ENCODE results near the gene SLC51B. TPM values are rescaled to one million over a fixed set of nuclear protein-coding genes. Genes with fewer than 3 reads are reported as not detected.
"Not testable (repeated sequence)": the region's sequence is repeated elsewhere in the genome, so short reads cannot be mapped to it uniquely, and the experiment has no call there.

SLC51B gene
- total RNA-seq, 3 donors from 2014 or later: not detected

GRCh38 chr15:65041787-65042186 lies 3.4 kb upstream of the SLC51B start:
- no peaks in the 10 kb centered on the region for H3K36me3 ChIP-seq
- intact Hi-C loops (cut with DNase I; ENCODE audit: low total_unique reads): no loop called here
- no peak overlapping the region for H3K27ac ChIP-seq
- TF ChIP-seq POLR2A (IDR thresholded peaks at IDR 0.05) (no peak), POLR2AphosphoS5 (IDR thresholded peaks at IDR 0.05) (no peak)
- no peak overlapping the region for H3K4me3 ChIP-seq
- H3K4me1 ChIP-seq: no peaks in the 10 kb centered on the region
- no peaks in the 10 kb centered on the region for H3K9me3 ChIP-seq
- H3K27me3 ChIP-seq: no peaks in the 10 kb centered on the region
- DNase-seq (ENCODE audit: low spot score in 2 of 2): no peak

- DNase-seq (ENCODE audit: low spot score in 2 of 2): no peak
- intact Hi-C loops (cut with DNase I; ENCODE audit: low total_unique reads): no loop called here
- H3K27ac ChIP-seq: no peak overlapping the region
- H3K36me3 ChIP-seq: no peaks in the 10 kb centered on the region
- no peaks in the 10 kb centered on the region for H3K4me1 ChIP-seq
- H3K4me3 ChIP-seq: no peak overlapping the region
- no peaks in the 10 kb centered on the region for H3K27me3 ChIP-seq
- no peaks in the 10 kb centered on the region for H3K9me3 ChIP-seq
- TF ChIP-seq CTCF (IDR thresholded peaks at IDR 0.05): no peak
Measured at GRCh38 chr15:65042776-65043327, 2.3 kb upstream of the SLC51B start.

- H3K27me3 ChIP-seq; H3K4me3 ChIP-seq; H3K9me3 ChIP-seq; H3K27ac ChIP-seq; H3K36me3 ChIP-seq; H3K4me1 ChIP-seq; intact Hi-C loops (cut with DNase I; ENCODE audit: low total_unique reads); DNase-seq (ENCODE audit: low spot score in 2 of 2): not testable (repeated sequence)
Measured at GRCh38 chr15:65044218-65044617, 969 bp upstream of the SLC51B start.

- no peak for TF ChIP-seq CTCF (IDR thresholded peaks at IDR 0.05)
- TF ChIP-seq POLR2AphosphoS5 (IDR thresholded peaks at IDR 0.05): no peak
- no peak for TF ChIP-seq POLR2A (IDR thresholded peaks at IDR 0.05)
- Histone ChIP-seq H3K9me3 (no peaks in the 10 kb centered on the region), H3K4me3 (no peak overlapping the region), H3K27me3 (no peaks in the 10 kb centered on the region), H3K27ac (no peak overlapping the region), H3K4me1 (no peaks in the 10 kb centered on the region), H3K36me3 (no peaks in the 10 kb centered on the region)
- DNase-seq (ENCODE audit: low spot score in 2 of 2): no peak
- intact Hi-C loops (cut with DNase I; ENCODE audit: low total_unique reads): no loop called here
Measured at GRCh38 chr15:65048241-65048640, 3.1 kb downstream of the SLC51B start.

- DNase-seq (ENCODE audit: low spot score in 2 of 2): peak; percentile 78 to 90
- no peaks in the 10 kb centered on the region for H3K36me3 ChIP-seq
- H3K9me3 ChIP-seq: no peaks in the 10 kb centered on the region
- TF ChIP-seq CTCF (IDR thresholded peaks at IDR 0.05) (no peak), POLR2AphosphoS5 (IDR thresholded peaks at IDR 0.05) (peak in 1 of 3 donors; percentile 50), POLR2A (IDR thresholded peaks at IDR 0.05) (no peak)
- no peaks in the 10 kb centered on the region for H3K27me3 ChIP-seq
- intact Hi-C loops (cut with DNase I; ENCODE audit: low total_unique reads): no loop called here
- no peak overlapping the region for H3K27ac ChIP-seq
- no peaks in the 10 kb centered on the region for H3K4me1 ChIP-seq
- H3K4me3 ChIP-seq: peak overlapping the region in 2 of 3 donors; percentile 42 to 51
Measured at GRCh38 chr15:65049418-65049840, 4.2 kb downstream of the SLC51B start.

GRCh38 chr15:65050270-65050669 lies 5.1 kb downstream of the SLC51B start:
- no peaks in the 10 kb centered on the region for H3K36me3 ChIP-seq
- no peak for DNase-seq (ENCODE audit: low spot score in 2 of 2)
- H3K9me3 ChIP-seq: no peaks in the 10 kb centered on the region
- intact Hi-C loops (cut with DNase I; ENCODE audit: low total_unique reads): no loop called here
- H3K4me1 ChIP-seq: no peaks in the 10 kb centered on the region
- no peaks in the 10 kb centered on the region for H3K27me3 ChIP-seq
- TF ChIP-seq POLR2AphosphoS5 (IDR thresholded peaks at IDR 0.05) (no peak), CTCF (IDR thresholded peaks at IDR 0.05) (no peak), POLR2A (IDR thresholded peaks at IDR 0.05) (no peak)
- no peak overlapping the region for H3K4me3 ChIP-seq
- no peak overlapping the region for H3K27ac ChIP-seq
